Pancreas (tissue), 10 donors: ENCODE results near the gene NIBAN1. TPM values are rescaled to one million over a fixed set of nuclear protein-coding genes. Genes with fewer than 3 reads are reported as not detected.

ENCODE experiments used
- ATAC-seq, 4 donors: fragments of 200-7000 bp; cut with Tn5 transposase; one replicate each; pipeline versions ENCODE4 v1.8.0 to v1.9.1; 2020; ENCODE audit warnings: mild to moderate bottlenecking in 4 of 4, moderate library complexity in 4 of 4
- DNase-seq, 6 donors: peaks; one replicate each; pipeline ENCODE4 v3.0.0-alpha.2; 2020
- FAIRE-seq: peaks from 2 replicates; lab custom pipeline; 2012; peaks lifted over from hg19 to GRCh38; lab: Jason Lieb, UNC
- H3K27ac ChIP-seq, 4 donors: fragments of 200-600 bp; sonication (generic); 1 replicate in 3 of 4; 2 replicates in 1 of 4; pipeline versions ENCODE4 v1.5.0 to v1.8.0; 2020
- H3K27me3 ChIP-seq, 4 donors: fragments of 200-600 bp; one replicate each; pipeline ENCODE4 v1.8.0; 2021
- H3K36me3 ChIP-seq, 3 donors: fragments of 200-600 bp; sonication (generic) in 1 of 3; one replicate each; pipeline versions ENCODE4 v1.5.0 to v1.8.0; 2020 to 2021
- H3K4me1 ChIP-seq, 3 donors: fragments of 200-600 bp; one replicate each; pipeline ENCODE4 v1.8.0; 2021
- H3K4me3 ChIP-seq, 4 donors: fragments of 200-600 bp; sonication (generic) in 2 of 4; one replicate each; pipeline versions ENCODE4 v1.5.0 to v1.8.0; 2020 to 2021
- H3K9me3 ChIP-seq, 4 donors: fragments of 200-600 bp; one replicate each; pipeline ENCODE4 v1.8.0; 2021
- CTCF ChIP-seq, 4 donors: fragments of 200-600 bp; sonication (generic) in 3 of 4; IDR thresholded peaks; one replicate each; pipeline versions ENCODE4 v1.5.0 to v1.8.0; 2021; ENCODE audit warnings: antibody characterized with exemption in 4 of 4
- WGBS, 2 donors: extraction: QIAGEN DNeasy Blood & Tissue Kit; methylation state at CpG; one replicate each; pipeline ENCODE4 v1.1.7; 2013; 5-methylcytosine and 5-hydroxymethylcytosine counted together
- intact Hi-C, 3 donors: fragments of 100-400 bp; cut with DNase I; formaldehyde crosslinking; loops; one replicate each; pipeline versions ENCODE4 v1.11.1 to v1.14.2; 2022
- polyA plus RNA-seq, 2 donors: library from polyadenylated mRNA; stranded (reverse); fragments of 200-250 nt; gene quantifications; one replicate each; pipeline ENCODE4 v1.2.3, GENCODE V29; 2013
- total RNA-seq, 6 donors: library from RNA; stranded (reverse); fragmentation: NEBNext Ultra II Directional in 4 of 6; extraction: Animal tissue kit (Norgen Biotek cat#: 25700) in 4 of 6; gene quantifications; one replicate each; pipeline versions ENCODE4 v1.2.1 to v1.2.4, GENCODE V29; 2021 to 2023
- donor health status: healthy with polysubstance abuse.
- donor health status: DM: no; HTN: no; CAD: no; lungs with moderate emphysema.
- donor health status: DM: no; HTN: no; CAD: no.
- donor health status: control.
- donor health status: control.
- donor health status: Bipolar disorder and iron deficiency.
- donor health status: DM: yes; HTN: yes; CAD: no.
- donor health status: DM: no; HTN: no; CAD: no.
- donor health status: DM: no; HTN: no; CAD: no.
- donor health status: DM: yes; HTN: yes; CAD: no.

NIBAN1 gene
- total and polyA plus RNA-seq, 8 donors: 5.7 to 75.2 (median 52.0) TPM

GRCh38 chr1:184992271-184992670, 18.0 kb upstream of the NIBAN1 start:
- no peak for ATAC-seq
- no peaks in the 10 kb centered on the region for H3K27me3 ChIP-seq
- no peaks in the 10 kb centered on the region for H3K9me3 ChIP-seq
- H3K27ac ChIP-seq: no peak overlapping the region
- no peak for DNase-seq
- TF ChIP-seq CTCF (IDR thresholded peaks at IDR 0.05): no peak
- H3K4me3 ChIP-seq: no peak overlapping the region
- no peaks in the 10 kb centered on the region for H3K4me1 ChIP-seq
- FAIRE-seq: no peak
- H3K36me3 ChIP-seq: no peaks in the 10 kb centered on the region
- intact Hi-C loops: no loop called here
- WGBS, 2 donors: 92 to 96% methylated on average over 3 of the region's 3 CpGs

- intact Hi-C loops: no loop called here
- no peak for ATAC-seq
- TF ChIP-seq CTCF (IDR thresholded peaks at IDR 0.05): no peak
- Histone ChIP-seq H3K36me3 (no peaks in the 10 kb centered on the region), H3K4me3 (no peak overlapping the region), H3K27me3 (no peaks in the 10 kb centered on the region), H3K9me3 (no peaks in the 10 kb centered on the region), H3K4me1 (no peaks in the 10 kb centered on the region), H3K27ac (no peak overlapping the region)
- no peak for DNase-seq
- 68 to 79% methylated on average over 1 of the region's 1 CpG for WGBS, 2 donors
- no peak for FAIRE-seq
These were observed 15.9 kb upstream of the NIBAN1 start for GRCh38 chr1:184990204-184990603.

- DNase-seq (no peak), FAIRE-seq (no peak), ATAC-seq (no peak)
- Histone ChIP-seq H3K27ac (no peak overlapping the region), H3K36me3 (no peaks in the 10 kb centered on the region), H3K4me1 (no peaks in the 10 kb centered on the region), H3K4me3 (no peak overlapping the region), H3K9me3 (no peaks in the 10 kb centered on the region), H3K27me3 (no peaks in the 10 kb centered on the region)
- no peak for TF ChIP-seq CTCF (IDR thresholded peaks at IDR 0.05)
- intact Hi-C loops: no loop called here
These were observed 14.2 kb upstream of the NIBAN1 start for GRCh38 chr1:184988506-184988905.

- DNase-seq: no peak
- no peaks in the 10 kb centered on the region for H3K9me3 ChIP-seq
- intact Hi-C loops: no loop called here
- no peak for ATAC-seq
- TF ChIP-seq CTCF (IDR thresholded peaks at IDR 0.05): no peak
- no peak overlapping the region for H3K27ac ChIP-seq
- 90 to 95% methylated on average over 1 of the region's 1 CpG for WGBS, 2 donors
- H3K4me1 ChIP-seq: no peaks in the 10 kb centered on the region
- H3K4me3 ChIP-seq: no peak overlapping the region
- H3K27me3 ChIP-seq: no peaks in the 10 kb centered on the region
- FAIRE-seq: no peak
- H3K36me3 ChIP-seq: no peaks in the 10 kb centered on the region
These were observed 13.4 kb upstream of the NIBAN1 start for GRCh38 chr1:184987696-184988095.

GRCh38 chr1:184986250-184986649, 11.9 kb upstream of the NIBAN1 start:
- FAIRE-seq (no peak), DNase-seq (no peak), ATAC-seq (peak in 2 of 4 donors; percentile 15 to 26)
- WGBS, 2 donors: 40 to 44% methylated on average over 5 of the region's 5 CpGs
- Histone ChIP-seq H3K9me3 (no peaks in the 10 kb centered on the region), H3K4me3 (no peak overlapping the region), H3K27ac (no peak overlapping the region), H3K4me1 (no peaks in the 10 kb centered on the region), H3K27me3 (no peaks in the 10 kb centered on the region), H3K36me3 (no peaks in the 10 kb centered on the region)
- intact Hi-C loops: no loop called here
- no peak for TF ChIP-seq CTCF (IDR thresholded peaks at IDR 0.05)
